Measurements from ENCODE around the gene NCBP3.
"Not testable (repeated sequence)": the region's sequence is repeated elsewhere in the genome, so short reads cannot be mapped to it uniquely, and the experiment has no call there.

NCBP3 gene

DNA sequence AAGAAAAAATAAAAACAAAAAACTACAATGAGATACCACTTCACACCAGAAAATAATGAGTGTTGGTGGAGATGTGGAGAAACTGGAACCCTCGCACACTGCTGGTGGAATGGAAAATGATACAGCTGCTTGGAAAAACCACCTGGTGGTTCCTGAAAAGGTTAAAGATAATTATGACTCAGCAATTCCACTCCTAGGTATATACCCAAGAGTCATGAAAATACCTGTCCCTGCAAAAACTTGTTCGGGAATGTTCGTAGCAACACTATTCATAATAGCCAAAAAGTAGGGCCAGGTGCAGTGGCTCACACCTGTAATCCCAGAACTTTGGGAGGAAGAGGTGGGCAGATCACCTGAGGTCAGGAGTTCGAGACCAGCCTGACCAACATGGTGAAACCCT is 36.9 kb downstream of the NCBP3 start:
- DNase-seq: no peak

DNA sequence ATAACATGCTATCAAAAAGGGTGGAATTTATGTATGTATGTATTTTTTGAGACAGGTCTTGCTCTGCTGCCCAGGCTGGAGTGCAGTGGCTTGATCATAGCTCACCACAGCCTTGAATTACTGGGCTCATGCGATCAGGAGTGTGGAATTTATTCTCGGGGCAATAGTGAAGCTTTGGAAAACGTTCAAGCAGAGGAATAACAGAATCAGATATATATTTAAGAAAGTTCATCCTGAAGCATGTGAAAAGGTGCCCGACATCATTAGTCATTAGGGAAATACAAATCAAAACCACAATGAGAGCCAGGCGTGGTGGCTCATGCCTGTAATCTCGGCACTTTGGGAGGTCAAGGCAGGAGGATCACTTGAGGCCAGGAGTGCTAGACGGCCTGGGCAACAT is 37.3 kb downstream of the NCBP3 start:
- no peak for DNase-seq

DNA sequence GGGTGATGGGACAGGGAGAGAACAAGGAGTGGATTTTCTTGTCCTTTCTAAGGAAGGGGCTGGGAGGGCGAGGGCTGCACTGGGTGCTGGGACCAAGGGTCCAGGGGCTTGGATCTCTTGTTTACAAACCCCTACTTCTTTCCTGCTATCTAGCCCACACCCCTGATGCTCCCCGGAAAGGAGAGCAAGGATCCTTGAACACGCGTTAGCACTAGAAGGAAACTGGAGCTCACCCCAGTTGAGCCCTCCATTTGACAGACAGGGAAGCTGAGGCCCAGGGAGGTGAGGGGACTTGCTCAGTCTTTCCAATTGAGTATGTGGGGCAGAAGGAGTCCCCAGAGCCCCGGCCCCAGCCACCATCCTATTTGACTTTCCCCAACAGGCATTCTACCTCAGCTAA is 40.5 kb downstream of the NCBP3 start:
- DNase-seq: no peak

DNA sequence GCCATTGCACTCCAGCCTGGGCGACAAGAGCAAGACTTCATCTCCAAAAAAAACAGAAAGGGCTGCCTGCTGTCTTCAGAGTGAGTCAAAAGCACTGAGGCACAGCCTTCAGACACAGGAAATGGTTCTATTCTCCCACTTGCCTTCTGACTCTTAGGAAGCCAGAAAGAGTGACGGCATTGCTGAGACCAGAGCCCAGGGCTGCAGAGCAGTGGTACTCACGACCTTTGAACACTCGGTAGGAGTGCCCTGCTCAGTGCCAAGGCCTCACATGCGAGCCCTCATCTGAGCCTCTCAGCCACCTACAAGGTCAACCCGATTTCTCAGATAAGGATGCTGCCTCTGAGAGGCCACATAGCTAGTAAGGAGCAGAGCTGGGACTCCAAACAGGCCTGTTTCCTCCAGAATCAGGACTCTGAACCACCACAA is 41.5 kb downstream of the NCBP3 start:
- DNase-seq: peak; percentile 32

DNA sequence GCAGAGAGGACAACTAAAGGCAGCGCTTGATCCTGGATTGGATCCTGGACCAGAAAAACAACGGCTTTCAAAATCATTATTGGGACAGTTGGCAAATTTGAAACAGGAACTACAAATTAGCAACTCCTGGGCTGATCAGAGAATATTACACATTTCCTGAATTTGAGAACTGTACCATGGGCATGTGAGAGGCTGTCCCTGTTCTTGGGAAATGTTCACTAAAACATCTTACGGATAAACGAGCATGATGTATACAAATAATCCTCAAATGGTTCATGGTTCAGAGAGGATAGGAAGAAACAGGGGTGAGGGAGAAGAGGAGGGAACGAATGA is 42.8 kb downstream of the NCBP3 start:
- no peak for DNase-seq

GRCh38 chr17:3802461-3803307 is 43.4 kb downstream of the NCBP3 start:
- DNase-seq: no peak

GRCh38 chr17:3801792-3802191 is 44.3 kb downstream of the NCBP3 start:
- DNase-seq: no peak

GRCh38 chr17:3801347-3801746 is 44.7 kb downstream of the NCBP3 start:
- no peak for DNase-seq

- no peak for DNase-seq
Observed at GRCh38 chr17:3800362-3801271, 45.4 kb downstream of the NCBP3 start, which contains the start of gene ITGAE. ITGAE (minus strand) TSS chr17:3801188; CDS start chr17:3801144, 44 bp downstream.

GRCh38 chr17:3799181-3799945 is 46.7 kb downstream of the NCBP3 start:
- DNase-seq: no peak

DNA sequence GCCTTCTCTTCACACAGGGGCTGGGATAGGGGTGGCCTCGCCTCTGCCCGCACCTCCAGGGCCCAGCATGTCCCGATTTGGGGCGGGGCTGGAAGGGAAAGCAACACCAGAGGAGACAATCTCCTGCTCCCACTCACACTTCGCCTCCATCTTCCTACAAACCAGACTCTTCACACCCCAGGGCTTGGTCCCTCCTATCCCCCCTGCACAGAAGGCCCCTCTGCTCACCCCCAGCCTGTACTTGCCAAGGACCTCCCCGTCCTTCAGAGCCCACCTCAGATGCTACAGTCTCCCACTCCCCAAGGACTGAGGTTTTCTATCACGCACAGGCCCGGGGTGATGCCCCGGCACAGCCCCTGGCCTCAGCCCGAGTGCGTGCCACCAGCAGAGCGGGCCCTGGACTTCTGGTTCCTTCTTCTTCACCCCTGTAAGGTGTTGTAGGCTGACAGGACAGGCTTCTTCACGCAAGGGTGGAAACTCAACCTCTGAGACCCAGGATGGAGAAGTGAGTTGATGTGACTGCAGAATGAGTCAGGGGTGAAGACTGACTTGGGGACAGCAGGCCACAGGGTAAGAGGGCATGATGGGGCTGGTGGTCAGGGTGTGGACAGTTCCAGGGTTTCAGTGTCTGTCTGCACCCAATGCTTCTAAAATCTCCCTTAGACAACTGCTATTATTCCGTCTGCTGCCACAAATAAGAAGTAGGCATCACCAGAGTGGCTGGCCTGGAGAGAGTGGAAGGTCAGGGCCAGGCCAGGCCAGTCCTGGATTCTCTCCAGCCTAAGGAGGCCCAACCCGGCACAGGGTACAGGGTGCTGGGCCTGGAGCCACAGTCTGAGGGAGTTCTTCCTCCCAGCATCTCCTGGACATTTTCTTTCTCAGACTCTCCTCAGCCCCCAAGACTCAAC is 47.5 kb downstream of the NCBP3 start:
- DNase-seq: no peak

GRCh38 chr17:3796822-3797170 is 49.2 kb downstream of the NCBP3 start:
- peak; percentile 59 for DNase-seq

GRCh38 chr17:3796110-3796821 is 49.8 kb downstream of the NCBP3 start:
- DNase-seq: peak; percentile 76

- DNase-seq: peak; percentile 48
Observed at GRCh38 chr17:3795390-3796102, 50.5 kb downstream of the NCBP3 start.

GRCh38 chr17:3794557-3795389 is 51.3 kb downstream of the NCBP3 start:
- DNase-seq: peak; percentile 59

GRCh38 chr17:3794152-3794551 is 51.9 kb downstream of the NCBP3 start:
- DNase-seq: not testable (repeated sequence)

- not testable (repeated sequence) for DNase-seq
Observed at GRCh38 chr17:3793258-3793657, 52.8 kb downstream of the NCBP3 start.

- no peak for DNase-seq
Observed at GRCh38 chr17:3792481-3792880, 53.6 kb downstream of the NCBP3 start.

GRCh38 chr17:3788200-3788599 is 57.8 kb downstream of the NCBP3 start:
- DNase-seq: peak; percentile 51

GRCh38 chr17:3785323-3785722 is 60.7 kb downstream of the NCBP3 start:
- not testable (repeated sequence) for DNase-seq
